ENCODE measurements around the gene JAZF1. TPM values are rescaled to one million over a fixed set of nuclear protein-coding genes. Genes with fewer than 3 reads are reported as not detected.

Gene JAZF1
- total RNA-seq, 4 donors from 2014 or later: 27.8 to 36.5 (median 30.5) TPM

DNA sequence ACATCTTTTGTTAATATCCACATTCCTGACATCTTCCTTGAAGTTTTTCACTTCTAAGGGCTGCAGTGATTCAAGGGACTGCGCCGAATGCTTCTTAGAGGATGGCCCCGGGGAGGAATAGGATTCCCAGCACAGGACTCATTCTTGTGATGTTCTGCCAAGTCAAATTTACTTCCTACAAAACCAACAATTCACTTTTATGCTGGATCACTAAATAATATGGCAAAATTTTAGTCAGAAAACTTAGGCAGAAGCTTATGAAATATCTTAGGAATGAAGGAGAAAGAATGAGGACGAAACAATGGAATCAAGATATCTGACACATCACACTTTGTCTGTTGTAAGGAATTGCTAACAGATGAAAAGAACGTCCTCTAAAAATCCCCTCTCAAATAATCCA, 151.5 kb downstream of the JAZF1 start:
- Histone ChIP-seq H3K4me1 (peaks cover 0 to 50% (median 2%) of the 10 kb centered on the region in 3 donors), H3K4me3 (no peak overlapping the region), H3K9me3 (no peaks in the 10 kb centered on the region), H3K27me3 (no peaks in the 10 kb centered on the region), H3K36me3 (no peaks in the 10 kb centered on the region), H3K27ac (no peak overlapping the region)
- WGBS, 2 donors (ENCODE audit: low coverage in 1 of 2): 31 to 82% methylated on average over 2 to 5 of the region's 5 CpGs
- ATAC-seq: no peak
- TF ChIP-seq POLR2A (IDR thresholded peaks at IDR 0.05): no peak
- TF ChIP-seq, protein P1, sequence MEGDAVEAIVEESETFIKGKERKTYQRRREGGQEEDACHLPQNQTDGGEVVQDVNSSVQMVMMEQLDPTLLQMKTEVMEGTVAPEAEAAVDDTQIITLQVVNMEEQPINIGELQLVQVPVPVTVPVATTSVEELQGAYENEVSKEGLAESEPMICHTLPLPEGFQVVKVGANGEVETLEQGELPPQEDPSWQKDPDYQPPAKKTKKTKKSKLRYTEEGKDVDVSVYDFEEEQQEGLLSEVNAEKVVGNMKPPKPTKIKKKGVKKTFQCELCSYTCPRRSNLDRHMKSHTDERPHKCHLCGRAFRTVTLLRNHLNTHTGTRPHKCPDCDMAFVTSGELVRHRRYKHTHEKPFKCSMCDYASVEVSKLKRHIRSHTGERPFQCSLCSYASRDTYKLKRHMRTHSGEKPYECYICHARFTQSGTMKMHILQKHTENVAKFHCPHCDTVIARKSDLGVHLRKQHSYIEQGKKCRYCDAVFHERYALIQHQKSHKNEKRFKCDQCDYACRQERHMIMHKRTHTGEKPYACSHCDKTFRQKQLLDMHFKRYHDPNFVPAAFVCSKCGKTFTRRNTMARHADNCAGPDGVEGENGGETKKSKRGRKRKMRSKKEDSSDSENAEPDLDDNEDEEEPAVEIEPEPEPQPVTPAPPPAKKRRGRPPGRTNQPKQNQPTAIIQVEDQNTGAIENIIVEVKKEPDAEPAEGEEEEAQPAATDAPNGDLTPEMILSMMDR (IDR thresholded peaks at IDR 0.05): no peak
- TF ChIP-seq POLR2AphosphoS5 (IDR thresholded peaks at IDR 0.05): no peak
- TF ChIP-seq EP300 (IDR thresholded peaks at IDR 0.05): no peak

DNA sequence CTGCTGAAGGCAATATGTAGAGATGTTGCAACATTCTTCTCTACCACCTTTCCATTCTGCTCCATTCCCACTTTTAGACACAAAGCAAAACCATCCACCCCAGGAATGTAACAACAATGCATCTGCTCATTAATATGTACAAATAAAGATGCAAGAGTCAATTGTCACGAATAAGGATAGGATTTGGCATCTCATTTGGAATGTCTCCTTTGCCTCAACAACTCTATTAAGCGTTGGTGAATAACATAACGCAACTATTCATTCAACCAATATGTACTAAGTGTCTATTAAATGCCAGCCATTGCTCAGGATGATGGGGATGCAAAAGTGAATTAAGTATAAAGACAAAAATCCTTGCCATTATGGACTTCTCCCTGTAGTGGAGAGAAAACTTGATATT, 152.1 kb downstream of the JAZF1 start:
- no peaks in the 10 kb centered on the region for H3K9me3 ChIP-seq
- no peak overlapping the region for H3K27ac ChIP-seq
- ATAC-seq: no peak
- no peak for TF ChIP-seq EP300 (IDR thresholded peaks at IDR 0.05)
- TF ChIP-seq, protein P1 (IDR thresholded peaks at IDR 0.05): no peak
- TF ChIP-seq POLR2A (IDR thresholded peaks at IDR 0.05): no peak
- no peak for TF ChIP-seq POLR2AphosphoS5 (IDR thresholded peaks at IDR 0.05)
- H3K4me1 ChIP-seq: peaks cover 0 to 44% (median 2%) of the 10 kb centered on the region in 3 donors
- H3K36me3 ChIP-seq: no peaks in the 10 kb centered on the region
- 90 to 93% methylated on average over 3 of the region's 3 CpGs for WGBS, 2 donors (ENCODE audit: low coverage in 1 of 2)
- no peak overlapping the region for H3K4me3 ChIP-seq
- H3K27me3 ChIP-seq: no peaks in the 10 kb centered on the region

DNA sequence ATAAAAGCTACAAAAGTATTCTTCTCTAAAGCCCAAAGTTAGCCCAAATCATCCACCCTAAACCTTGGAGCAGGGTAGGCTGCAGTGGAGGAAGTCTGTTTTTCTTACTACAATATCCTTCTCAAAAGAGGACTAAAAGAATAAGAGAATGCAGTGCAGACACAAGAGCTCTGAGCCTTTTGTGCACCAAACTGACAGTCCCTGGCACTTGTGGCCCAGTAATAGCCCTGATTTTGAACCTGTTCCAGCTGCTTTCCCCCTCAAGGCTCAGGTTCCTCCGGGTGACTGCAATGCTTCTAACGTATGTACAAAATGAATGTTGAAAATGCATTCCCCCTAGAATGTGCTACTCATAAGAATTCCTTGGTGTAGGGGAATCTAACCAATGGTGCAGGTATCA, 154.4 kb downstream of the JAZF1 start:
- 50 to 71% methylated on average over 1 to 2 of the region's 2 CpGs for WGBS, 2 donors (ENCODE audit: low coverage in 1 of 2)
- no peak overlapping the region for H3K4me3 ChIP-seq
- H3K36me3 ChIP-seq: no peaks in the 10 kb centered on the region
- H3K4me1 ChIP-seq: peaks cover 0 to 37% (median 2%) of the 10 kb centered on the region in 3 donors
- no peaks in the 10 kb centered on the region for H3K27me3 ChIP-seq
- no peaks in the 10 kb centered on the region for H3K9me3 ChIP-seq
- H3K27ac ChIP-seq: no peak overlapping the region
- TF ChIP-seq EP300 (IDR thresholded peaks at IDR 0.05) (no peak), POLR2A (IDR thresholded peaks at IDR 0.05) (no peak), POLR2AphosphoS5 (IDR thresholded peaks at IDR 0.05) (no peak)
- TF ChIP-seq, protein P1 (IDR thresholded peaks at IDR 0.05): no peak
- ATAC-seq: no peak

DNA sequence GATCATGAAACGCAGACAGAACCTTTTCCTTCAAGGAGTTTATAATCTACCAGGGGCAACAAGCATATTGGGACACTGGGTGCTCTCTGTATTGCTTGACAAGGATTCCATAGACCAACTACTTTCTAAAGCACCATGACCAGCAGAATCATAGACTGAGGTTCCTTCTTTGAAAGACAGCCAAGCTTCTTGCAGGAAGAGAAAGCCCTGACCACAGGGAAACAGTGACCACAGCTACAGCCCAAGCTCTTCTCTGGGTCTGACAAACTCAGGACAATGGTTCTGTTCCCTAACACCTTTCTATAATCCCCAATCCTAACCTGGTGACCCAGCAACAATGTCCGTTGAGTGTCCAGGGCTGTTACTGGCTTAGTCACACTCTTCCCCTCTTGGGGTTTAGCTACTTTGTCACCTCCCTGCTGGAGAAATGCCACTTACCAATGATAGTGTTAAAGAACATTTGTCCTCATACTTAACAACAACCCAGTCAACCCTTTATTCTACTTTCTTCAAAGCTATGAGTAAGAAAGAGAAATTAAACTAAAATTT, 155.7 kb downstream of the JAZF1 start:
- H3K4me3 ChIP-seq: no peak overlapping the region
- peaks cover 0 to 37% (median 3%) of the 10 kb centered on the region in 3 donors for H3K4me1 ChIP-seq
- ATAC-seq: no peak
- 80 to 84% methylated on average over 2 of the region's 2 CpGs for WGBS, 2 donors (ENCODE audit: low coverage in 1 of 2)
- no peaks in the 10 kb centered on the region for H3K9me3 ChIP-seq
- TF ChIP-seq POLR2AphosphoS5 (IDR thresholded peaks at IDR 0.05) (no peak), EP300 (IDR thresholded peaks at IDR 0.05) (no peak), POLR2A (IDR thresholded peaks at IDR 0.05) (no peak)
- TF ChIP-seq, protein P1 (IDR thresholded peaks at IDR 0.05): no peak
- no peak overlapping the region for H3K27ac ChIP-seq
- no peaks in the 10 kb centered on the region for H3K36me3 ChIP-seq
- H3K27me3 ChIP-seq: no peaks in the 10 kb centered on the region

DNA sequence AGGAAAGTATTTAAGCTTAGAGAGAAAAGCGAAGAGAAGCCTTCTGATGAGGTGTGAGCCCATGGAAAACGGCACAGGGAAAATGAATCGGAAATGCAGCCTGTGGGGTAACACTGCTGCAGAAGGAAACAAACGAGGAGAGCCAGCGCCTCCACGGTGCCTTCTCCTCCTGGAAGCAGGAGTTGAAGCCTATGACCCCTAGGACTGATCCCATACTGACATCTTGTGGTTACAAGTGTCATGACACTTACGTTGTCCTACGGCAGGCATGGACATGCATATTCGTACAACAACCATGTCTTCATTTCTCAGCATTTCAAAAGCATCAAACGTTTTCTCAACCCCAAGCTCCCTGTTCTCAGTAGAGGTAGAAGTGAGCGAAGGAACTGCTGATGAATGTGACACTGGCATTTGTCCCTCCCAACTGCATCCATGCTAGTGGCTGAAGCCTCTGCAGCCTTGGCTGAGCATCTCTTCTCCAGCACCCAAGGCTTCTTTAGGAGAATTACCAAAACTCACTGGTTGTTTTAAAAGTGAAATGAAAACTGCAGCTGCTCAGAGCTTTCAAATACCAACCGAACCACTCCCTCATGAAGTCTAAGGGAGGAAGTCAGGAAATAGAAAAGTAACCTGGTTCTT, 160.2 kb downstream of the JAZF1 start:
- TF ChIP-seq, protein P1 (IDR thresholded peaks at IDR 0.05): peak; percentile 79 to 91 (median 88)
- TF ChIP-seq POLR2A (IDR thresholded peaks at IDR 0.05): no peak
- TF ChIP-seq POLR2AphosphoS5 (IDR thresholded peaks at IDR 0.05): peak; percentile 50
- Histone ChIP-seq H3K4me3 (no peak overlapping the region), H3K27ac (no peak overlapping the region), H3K36me3 (no peaks in the 10 kb centered on the region), H3K4me1 (peaks cover 0 to 74% (median 12%) of the 10 kb centered on the region in 3 donors), H3K9me3 (no peaks in the 10 kb centered on the region), H3K27me3 (no peaks in the 10 kb centered on the region)
- peak; percentile 81 for ATAC-seq
- 18 to 20% methylated on average over 7 to 12 of the region's 12 CpGs for WGBS, 2 donors (ENCODE audit: low coverage in 1 of 2)

Measured in gastroesophageal sphincter (tissue), 4 donors.